ENCODE measurements around the gene CNTN6. TPM values are rescaled to one million over a fixed set of nuclear protein-coding genes. Genes with fewer than 3 reads are reported as not detected.

CNTN6 gene
- total RNA-seq, 2 experiments from 2014 or later = not detected

GRCh38 chr3:1292571-1293071, 199.8 kb downstream of the CNTN6 start:
- ATAC-seq (no peak), DNase-seq (no peak)
- no peaks in the 10 kb centered on the region for H3K36me3 Mint-ChIP-seq (ENCODE audit: low read depth)
- H3K4me1 Mint-ChIP-seq (ENCODE audit: low read depth) = no peaks in the 10 kb centered on the region
- ChIA-PET CTCF (no interaction called here), POLR2A (no interaction called here)
- H3K27me3 Mint-ChIP-seq = no peaks in the 10 kb centered on the region
- no peak overlapping the region for H3K4me3 Mint-ChIP-seq
- no peak overlapping the region for H3K27ac Mint-ChIP-seq
- peaks cover 9% of the 10 kb centered on the region for H3K9me3 Mint-ChIP-seq
- no peak for TF ChIP-seq CTCF (IDR thresholded peaks at IDR 0.05)
- intact Hi-C loops (cut with micrococcal nuclease) = no loop called here

GRCh38 chr3:1294586-1294985, 201.8 kb downstream of the CNTN6 start:
- peaks cover 9% of the 10 kb centered on the region for H3K9me3 Mint-ChIP-seq
- H3K4me3 Mint-ChIP-seq = no peak overlapping the region
- TF ChIP-seq CTCF (IDR thresholded peaks at IDR 0.05) = no peak
- intact Hi-C loops (cut with micrococcal nuclease) = no loop called here
- ChIA-PET CTCF (no interaction called here), POLR2A (interaction anchor here (1.1 kb wide), 1 partner anchor 21 kb away, joined by 3 read pairs; no protein-coding TSS in a partner anchor)
- ATAC-seq (no peak), DNase-seq (no peak)
- H3K27me3 Mint-ChIP-seq = no peaks in the 10 kb centered on the region
- no peak overlapping the region for H3K27ac Mint-ChIP-seq
- no peaks in the 10 kb centered on the region for H3K36me3 Mint-ChIP-seq (ENCODE audit: low read depth)
- no peaks in the 10 kb centered on the region for H3K4me1 Mint-ChIP-seq (ENCODE audit: low read depth)

- Mint-ChIP-seq H3K27ac (no peak overlapping the region), H3K4me1 (ENCODE audit: low read depth) (no peaks in the 10 kb centered on the region), H3K9me3 (peaks cover 8% of the 10 kb centered on the region), H3K4me3 (no peak overlapping the region), H3K27me3 (no peaks in the 10 kb centered on the region), H3K36me3 (ENCODE audit: low read depth) (no peaks in the 10 kb centered on the region)
- TF ChIP-seq CTCF (IDR thresholded peaks at IDR 0.05) = no peak
- CTCF ChIA-PET = no interaction called here
- intact Hi-C loops (cut with micrococcal nuclease) = no loop called here
- DNase-seq (no peak), ATAC-seq (no peak)
- POLR2A ChIA-PET = no interaction called here
Observed at GRCh38 chr3:1318296-1319005, 225.6 kb downstream of the CNTN6 start.

GRCh38 chr3:1326546-1326945, 233.7 kb downstream of the CNTN6 start:
- TF ChIP-seq CTCF (IDR thresholded peaks at IDR 0.05) = no peak
- H3K27ac Mint-ChIP-seq = no peak overlapping the region
- intact Hi-C loops (cut with micrococcal nuclease) = no loop called here

GRCh38 chr3:1330107-1330506, 237.3 kb downstream of the CNTN6 start:
- POLR2A ChIA-PET = no interaction called here
- Mint-ChIP-seq H3K27me3 (no peaks in the 10 kb centered on the region), H3K4me3 (no peak overlapping the region), H3K27ac (no peak overlapping the region), H3K36me3 (ENCODE audit: low read depth) (no peaks in the 10 kb centered on the region), H3K4me1 (ENCODE audit: low read depth) (no peaks in the 10 kb centered on the region), H3K9me3 (peaks cover 3% of the 10 kb centered on the region)
- ATAC-seq = no peak
- CTCF ChIA-PET = no interaction called here
- TF ChIP-seq CTCF (IDR thresholded peaks at IDR 0.05) = no peak
- intact Hi-C loops (cut with micrococcal nuclease) = no loop called here
- DNase-seq = no peak

More at GRCh38 chr3:1326546-1326945, 233.7 kb downstream of the CNTN6 start:
- ChIA-PET POLR2A (no interaction called here), CTCF (no interaction called here)
- Mint-ChIP-seq H3K36me3 (ENCODE audit: low read depth) (no peaks in the 10 kb centered on the region), H3K4me3 (no peak overlapping the region), H3K27me3 (no peaks in the 10 kb centered on the region), H3K4me1 (ENCODE audit: low read depth) (no peaks in the 10 kb centered on the region), H3K9me3 (peaks cover 2% of the 10 kb centered on the region)
- ATAC-seq (no peak), DNase-seq (no peak)

Measured in activated CD8-positive, alpha-beta T cell treated with anti-CD3 and anti-CD28 coated beads for 36 hours (primary cell).